ENCODE data around the gene RAPGEF1. TPM values are rescaled to one million over a fixed set of nuclear protein-coding genes. Genes with fewer than 3 reads are reported as not detected.

Gene RAPGEF1
- total RNA-seq, 3 donors from 2014 or later = 67.1 to 103 (median 84.2) TPM

GRCh38 chr9:131649646-131650045 is 90.2 kb downstream of the RAPGEF1 start:
- ATAC-seq = no peak

GRCh38 chr9:131645078-131645776 is 94.6 kb downstream of the RAPGEF1 start:
- DNase-seq (no peak), ATAC-seq (no peak)
- H3K4me3 ChIP-seq = no peak overlapping the region
- intact Hi-C loops (cut with DNase I, micrococcal nuclease) = no loop called here
- no peaks in the 10 kb centered on the region for H3K9me3 ChIP-seq
- no peaks in the 10 kb centered on the region for H3K36me3 ChIP-seq (ENCODE audit: low read depth)
- H3K4me1 ChIP-seq (ENCODE audit: low read depth) = peaks cover 17% of the 10 kb centered on the region
- no peak for TF ChIP-seq CTCF (IDR thresholded peaks at IDR 0.05)

More at GRCh38 chr9:131649646-131650045, 90.2 kb downstream of the RAPGEF1 start:
- DNase-seq = no peak
- Histone ChIP-seq H3K4me1 (ENCODE audit: low read depth) (peaks cover 8% of the 10 kb centered on the region), H3K4me3 (no peak overlapping the region), H3K9me3 (no peaks in the 10 kb centered on the region), H3K36me3 (ENCODE audit: low read depth) (no peaks in the 10 kb centered on the region)
- intact Hi-C loops (cut with DNase I, micrococcal nuclease) = no loop called here
- no peak for TF ChIP-seq CTCF (IDR thresholded peaks at IDR 0.05)

- no peaks in the 10 kb centered on the region for H3K36me3 ChIP-seq (ENCODE audit: low read depth)
- ATAC-seq (peak; percentile 68), DNase-seq (peak in 1 of 3 donors; percentile 45)
- no peaks in the 10 kb centered on the region for H3K9me3 ChIP-seq
- intact Hi-C loops (cut with DNase I, micrococcal nuclease) = no loop called here
- H3K4me3 ChIP-seq = no peak overlapping the region
- peaks cover 17% of the 10 kb centered on the region for H3K4me1 ChIP-seq (ENCODE audit: low read depth)
- no peak for TF ChIP-seq CTCF (IDR thresholded peaks at IDR 0.05)
Observed at GRCh38 chr9:131642496-131643083, 97.3 kb downstream of the RAPGEF1 start.

GRCh38 chr9:131641618-131642495 is 98.0 kb downstream of the RAPGEF1 start:
- H3K4me1 ChIP-seq (ENCODE audit: low read depth) = peaks cover 17% of the 10 kb centered on the region
- H3K4me3 ChIP-seq = no peak overlapping the region
- ATAC-seq (peak; percentile 84), DNase-seq (peak; percentile 70 to 76 (median 73))
- H3K36me3 ChIP-seq (ENCODE audit: low read depth) = no peaks in the 10 kb centered on the region
- H3K9me3 ChIP-seq = no peaks in the 10 kb centered on the region
- no peak for TF ChIP-seq CTCF (IDR thresholded peaks at IDR 0.05)
- intact Hi-C loops (cut with DNase I, micrococcal nuclease) = no loop called here

- H3K4me1 ChIP-seq (ENCODE audit: low read depth) = peaks cover 28% of the 10 kb centered on the region
Observed at GRCh38 chr9:131640438-131641137, 99.3 kb downstream of the RAPGEF1 start.

More at GRCh38 chr9:131640438-131641137, 99.3 kb downstream of the RAPGEF1 start:
- TF ChIP-seq CTCF (IDR thresholded peaks at IDR 0.05) = no peak
- no peaks in the 10 kb centered on the region for H3K9me3 ChIP-seq
- no peaks in the 10 kb centered on the region for H3K36me3 ChIP-seq (ENCODE audit: low read depth)
- H3K4me3 ChIP-seq = no peak overlapping the region
- DNase-seq (no peak), ATAC-seq (no peak)
- intact Hi-C loops (cut with DNase I, micrococcal nuclease) = no loop called here

All from mucosa of descending colon (tissue), 3 donors.